Gastroesophageal sphincter (tissue), 4 donors: ENCODE results near the gene ZDHHC13. TPM values are rescaled to one million over a fixed set of nuclear protein-coding genes. Genes with fewer than 3 reads are reported as not detected.

Experiments
- ATAC-seq: fragments of 150-250 bp; one replicate; pipeline ENCODE4 v1.9.1; 2016; ENCODE audit warnings: mild to moderate bottlenecking, moderate library complexity
- H3K27ac ChIP-seq, 4 donors: fragments of 200-600 bp; sonication (generic) in 3 of 4; 1 replicate in 3 of 4; 2 replicates in 1 of 4; pipeline ENCODE4 v1.5.1; 2016 to 2019
- H3K27me3 ChIP-seq: fragments of 200-600 bp; sonication (generic); one replicate; pipeline ENCODE4 v1.5.1; 2019
- H3K36me3 ChIP-seq, 2 donors: fragments of 200-600 bp; sonication (generic); one replicate each; pipeline ENCODE4 v1.5.1; 2019; ENCODE audit warnings: control low read depth in 1 of 2
- H3K4me1 ChIP-seq, 3 donors: fragments of 200-600 bp; sonication (generic); 1 replicate in 2 of 3; 2 replicates in 1 of 3; pipeline ENCODE4 v1.5.1; 2016 to 2019; ENCODE audit warnings: control low read depth in 2 of 3
- H3K4me3 ChIP-seq, 2 donors: fragments of 200-600 bp; sonication (generic); one replicate each; pipeline ENCODE4 v1.5.1; 2019; ENCODE audit warnings: mild to moderate bottlenecking in 1 of 2, moderate library complexity in 1 of 2
- H3K9me3 ChIP-seq, 3 donors: fragments of 200-600 bp; sonication (generic); one replicate each; pipeline ENCODE4 v1.5.1; 2017 to 2019; ENCODE audit warnings: control low read depth in 2 of 3
- CTCF ChIP-seq, 4 experiments: fragments of 200-600 bp in 2 of 4; fragments of 450-650 bp in 2 of 4; sonication (generic) in 1 of 4; IDR thresholded peaks; one replicate each; pipeline ENCODE4 v1.5.1; 2017 to 2019; ENCODE audit warnings: antibody characterized with exemption in 4 of 4, mild to moderate bottlenecking in 2 of 4, moderate library complexity in 2 of 4
- EP300 ChIP-seq: sonication (generic); formaldehyde crosslinking; IDR thresholded peaks from one replicate; pipeline ENCODE4 v1.6.1; 2017; ENCODE audit warnings: antibody characterized with exemption, mild to moderate bottlenecking
- POLR2A ChIP-seq, 2 donors: fragments of 450-650 bp; IDR thresholded peaks; one replicate each; pipeline ENCODE4 v1.6.1; 2017; ENCODE audit warnings: antibody characterized with exemption in 2 of 2, mild to moderate bottlenecking in 2 of 2, moderate library complexity in 1 of 2
- POLR2AphosphoS5 ChIP-seq: sonication (generic); formaldehyde crosslinking; IDR thresholded peaks from one replicate; pipeline ENCODE4 v1.6.1; 2017; ENCODE audit warnings: antibody characterized with exemption
- WGBS, 2 donors: methylation state at CpG; one replicate each; pipeline ENCODE4 v1.1.5; 2018; ENCODE audit warnings: low coverage in 1 of 2; 5-methylcytosine and 5-hydroxymethylcytosine counted together
- total RNA-seq, 4 donors: library from RNA; depleted of rRNA; stranded (reverse); fragments of >200 nt; gene quantifications; one replicate each; pipeline ENCODE4 v1.1.0, GENCODE V29; 2016

ZDHHC13 gene
- total RNA-seq, 4 donors from 2014 or later: 4.8 to 16.9 (median 6.6) TPM

- H3K4me1 ChIP-seq: no peaks in the 10 kb centered on the region
- no peaks in the 10 kb centered on the region for H3K36me3 ChIP-seq
- no peaks in the 10 kb centered on the region for H3K9me3 ChIP-seq
- no peak for ATAC-seq
- no peak overlapping the region for H3K27ac ChIP-seq
- 76 to 100% methylated on average over 5 of the region's 7 CpGs for WGBS, 2 donors
- TF ChIP-seq CTCF (IDR thresholded peaks at IDR 0.05) (no peak), POLR2AphosphoS5 (no peak), EP300 (no peak), POLR2A (IDR thresholded peaks at IDR 0.05) (no peak)
- H3K4me3 ChIP-seq: no peak overlapping the region
- no peaks in the 10 kb centered on the region for H3K27me3 ChIP-seq
Measured at GRCh38 chr11:19191530-19192169, 74.7 kb downstream of the ZDHHC13 start.

DNA sequence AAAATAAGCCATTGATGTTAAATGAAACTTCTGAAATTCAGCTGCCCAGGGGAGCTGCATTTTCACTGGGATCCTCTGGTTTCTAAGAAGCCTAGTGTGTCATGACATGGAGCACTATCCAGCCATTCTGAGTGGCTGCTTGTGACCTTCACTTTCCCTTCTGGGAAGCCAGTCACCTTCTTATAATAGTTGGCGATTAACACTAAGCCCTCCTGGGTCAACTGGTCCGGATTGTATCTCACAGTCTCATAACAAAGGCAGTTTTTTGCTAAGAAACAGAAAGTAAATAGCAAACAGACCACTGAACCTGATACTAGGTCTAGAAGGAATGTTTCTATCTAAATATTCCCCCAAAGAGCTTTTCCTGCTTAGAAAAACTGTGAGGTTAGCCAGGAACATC lies 76.9 kb downstream of the ZDHHC13 start:
- Histone ChIP-seq H3K9me3 (no peaks in the 10 kb centered on the region), H3K4me1 (no peaks in the 10 kb centered on the region), H3K27ac (no peak overlapping the region), H3K27me3 (no peaks in the 10 kb centered on the region), H3K4me3 (no peak overlapping the region), H3K36me3 (no peaks in the 10 kb centered on the region)
- ATAC-seq: no peak
- 65 to 70% methylated on average over 1 to 2 of the region's 2 CpGs for WGBS, 2 donors
- TF ChIP-seq POLR2AphosphoS5 (no peak), EP300 (no peak), POLR2A (IDR thresholded peaks at IDR 0.05) (no peak), CTCF (IDR thresholded peaks at IDR 0.05) (no peak)

DNA sequence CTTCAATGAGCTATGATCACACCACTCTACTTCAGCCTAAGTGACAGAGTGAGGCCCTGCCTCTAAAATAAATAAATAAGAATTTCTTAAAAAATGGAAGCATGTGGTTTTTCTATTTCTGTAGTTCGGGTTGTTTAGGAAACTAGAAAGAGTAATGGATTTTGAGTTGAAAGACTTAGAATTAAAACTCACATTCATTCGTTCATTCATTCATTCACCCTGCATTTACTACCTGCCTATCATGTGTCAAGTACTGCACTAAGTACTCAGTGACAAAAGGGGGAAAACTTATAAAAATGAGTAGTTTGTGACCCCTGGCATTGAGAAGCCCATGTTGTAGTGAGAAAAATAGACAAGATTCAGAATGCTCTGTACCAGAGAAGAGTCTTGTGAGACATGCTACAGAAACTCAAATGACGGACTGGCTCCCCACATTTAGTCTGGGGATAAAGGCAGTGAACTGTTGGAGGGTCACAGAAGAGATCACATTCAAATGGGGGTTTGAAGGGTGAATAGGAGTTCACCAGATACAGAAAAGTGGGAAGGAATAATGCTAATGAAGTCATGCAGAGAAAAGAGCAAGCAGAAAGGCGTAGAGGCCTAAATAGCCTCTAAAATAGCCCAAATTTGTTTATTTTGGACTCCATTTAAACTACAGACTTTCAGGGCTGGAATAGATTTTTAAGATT lies 77.8 kb downstream of the ZDHHC13 start:
- WGBS, 2 donors: 85 to 86% methylated on average over 4 of the region's 4 CpGs
- ATAC-seq: no peak
- Histone ChIP-seq H3K4me3 (no peak overlapping the region), H3K36me3 (no peaks in the 10 kb centered on the region), H3K27ac (no peak overlapping the region), H3K4me1 (no peaks in the 10 kb centered on the region), H3K9me3 (no peaks in the 10 kb centered on the region), H3K27me3 (no peaks in the 10 kb centered on the region)
- TF ChIP-seq CTCF (IDR thresholded peaks at IDR 0.05): no peak
- TF ChIP-seq EP300: no peak
- no peak for TF ChIP-seq POLR2AphosphoS5
- TF ChIP-seq POLR2A (IDR thresholded peaks at IDR 0.05): no peak

DNA sequence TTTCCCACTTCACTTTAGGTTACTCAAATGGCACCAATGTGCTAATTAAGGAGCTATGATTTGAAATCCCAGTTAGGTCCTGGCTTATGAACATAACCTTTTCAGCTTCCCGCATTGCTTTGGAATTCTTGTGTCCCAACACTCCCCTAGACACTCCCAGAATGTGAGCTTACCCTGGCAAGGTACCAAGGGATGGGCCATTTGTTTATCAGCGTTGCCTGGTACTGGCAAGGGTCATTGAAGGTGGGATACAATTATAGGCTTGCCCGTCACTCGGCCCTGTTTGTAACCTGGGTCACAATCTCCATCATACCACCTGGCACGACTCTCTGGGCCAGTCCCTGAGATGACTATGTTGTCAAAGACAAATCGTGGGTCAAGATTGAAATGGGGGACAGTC lies 79.5 kb downstream of the ZDHHC13 start:
- H3K36me3 ChIP-seq: no peaks in the 10 kb centered on the region
- no peak overlapping the region for H3K27ac ChIP-seq
- no peaks in the 10 kb centered on the region for H3K27me3 ChIP-seq
- WGBS, 2 donors: 75 to 88% methylated on average over 5 to 6 of the region's 6 CpGs
- TF ChIP-seq EP300 (no peak), CTCF (IDR thresholded peaks at IDR 0.05) (no peak), POLR2A (IDR thresholded peaks at IDR 0.05) (no peak), POLR2AphosphoS5 (no peak)
- ATAC-seq: no peak
- no peak overlapping the region for H3K4me3 ChIP-seq
- H3K4me1 ChIP-seq: no peaks in the 10 kb centered on the region
- H3K9me3 ChIP-seq: no peaks in the 10 kb centered on the region

DNA sequence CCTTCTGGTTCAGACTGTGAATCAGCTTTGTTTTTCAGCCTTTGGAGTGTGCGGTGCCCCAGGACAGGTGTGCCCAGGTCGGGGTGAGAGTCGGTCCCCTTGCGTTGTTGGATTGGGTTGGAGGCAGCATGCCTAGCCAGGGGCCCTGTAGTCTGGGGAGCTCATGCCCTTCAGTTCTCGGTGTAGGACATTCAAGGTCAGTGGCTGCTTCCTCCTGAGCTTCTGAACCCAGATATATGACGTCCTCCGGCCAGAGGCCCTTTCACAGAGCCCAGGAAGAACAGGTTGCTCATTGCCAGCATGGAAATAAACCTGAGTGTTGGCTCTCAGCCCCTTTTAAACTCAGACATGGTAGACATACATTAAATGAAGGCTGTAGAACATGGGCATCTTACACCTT lies 82.1 kb downstream of the ZDHHC13 start:
- no peak for ATAC-seq
- TF ChIP-seq CTCF (IDR thresholded peaks at IDR 0.05): no peak
- no peak for TF ChIP-seq POLR2AphosphoS5
- TF ChIP-seq EP300: no peak
- TF ChIP-seq POLR2A (IDR thresholded peaks at IDR 0.05): no peak
- 67% methylated on average over 3 of the region's 7 CpGs; no CpG with 5 or more reads in 1 of the 2 donors for WGBS, 2 donors
- Histone ChIP-seq H3K4me3 (no peak overlapping the region), H3K36me3 (no peaks in the 10 kb centered on the region), H3K4me1 (no peaks in the 10 kb centered on the region), H3K27ac (no peak overlapping the region), H3K9me3 (no peaks in the 10 kb centered on the region), H3K27me3 (no peaks in the 10 kb centered on the region)
